Osteoblast (primary cell): ENCODE results near the gene PATE3. TPM values are rescaled to one million over a fixed set of nuclear protein-coding genes. Genes with fewer than 3 reads are reported as not detected.
A peak's percentile ranks its signal among the peaks of the same experiment; 100 is the strongest.

Source experiments
- DNase-seq: peaks from one replicate; pipeline ENCODE4 v3.0.0; 2011; ENCODE audit warnings: low spot score, mixed read lengths; ENCODE audit not compliant: insufficient read length; ENCODE audit errors: missing footprints
- H2AFZ ChIP-seq: 2 replicates; pipeline ENCODE4 v1.6.0; 2011; ENCODE audit warnings: mild to moderate bottlenecking, low read length
- H3K27ac ChIP-seq: 2 replicates; pipeline ENCODE4 v1.5.1; 2011; ENCODE audit warnings: mild to moderate bottlenecking, low read depth, low read length, moderate library complexity
- H3K27me3 ChIP-seq: 2 replicates; pipeline ENCODE4 v1.6.0; 2012; ENCODE audit warnings: mild to moderate bottlenecking, control low read depth, inconsistent platforms, low read length, moderate library complexity; ENCODE audit not compliant: insufficient read depth
- H3K36me3 ChIP-seq: 2 replicates; pipeline ENCODE4 v1.5.1; 2011; ENCODE audit warnings: mild to moderate bottlenecking, low read length, control low read depth, moderate library complexity; ENCODE audit not compliant: insufficient read depth
- H3K4me1 ChIP-seq: 2 replicates; pipeline ENCODE4 v1.5.1; 2011; ENCODE audit warnings: mild to moderate bottlenecking, low read length, control low read depth, moderate library complexity; ENCODE audit not compliant: insufficient read depth
- H3K4me2 ChIP-seq: 2 replicates; pipeline ENCODE4 v1.6.0; 2011; ENCODE audit warnings: mild to moderate bottlenecking, low read length; ENCODE audit not compliant: insufficient read depth
- H3K4me3 ChIP-seq: fragments of 200-600 bp; sonication (generic); 3 replicates; pipeline ENCODE4 v1.5.1; 2012; ENCODE audit warnings: mild to moderate bottlenecking, low read length, inconsistent platforms; ENCODE audit not compliant: insufficient read depth
- H3K79me2 ChIP-seq: 2 replicates; pipeline ENCODE4 v1.6.0; 2012; ENCODE audit warnings: mild to moderate bottlenecking, low read length, control low read depth, inconsistent platforms; ENCODE audit not compliant: insufficient read depth
- H3K9me3 ChIP-seq: 2 replicates; pipeline ENCODE4 v1.5.1; 2011; ENCODE audit warnings: low read depth, low read length, control low read depth
- H4K20me1 ChIP-seq: 2 replicates; pipeline ENCODE4 v1.6.0; 2012; ENCODE audit warnings: mild to moderate bottlenecking, low read length, control low read depth; ENCODE audit not compliant: insufficient read depth
- CTCF ChIP-seq: IDR thresholded peaks from 2 replicates; pipeline ENCODE4 v1.5.1; 2011; ENCODE audit warnings: mild to moderate bottlenecking, low read depth, low read length, moderate library complexity; ENCODE audit errors: extremely low read depth
- total RNA-seq: library from RNA; depleted of rRNA; stranded (reverse); fragments of >200 nt; gene quantifications from 2 replicates; pipeline ENCODE4 v1.2.3, GENCODE V29; 2012

The PATE3 gene
- total RNA-seq, 1 donor, result not detected

- H3K27me3 ChIP-seq, result no peaks in the 10 kb centered on the region
- H3K4me1 ChIP-seq, result peaks cover 7% of the 10 kb centered on the region
- H3K4me2 ChIP-seq, result no peak overlapping the region
- no peak for DNase-seq
- no peaks in the 10 kb centered on the region for H3K79me2 ChIP-seq
- peak overlapping the region; percentile 13 for H3K27ac ChIP-seq
- no peak for TF ChIP-seq CTCF
- H3K36me3 ChIP-seq, result no peaks in the 10 kb centered on the region
- H3K9me3 ChIP-seq, result no peaks in the 10 kb centered on the region
- no peak overlapping the region for H3K4me3 ChIP-seq
- no peaks in the 10 kb centered on the region for H4K20me1 ChIP-seq
- no peak overlapping the region for H2AFZ ChIP-seq
Measured at GRCh38 chr11:125773516-125773915, 14.4 kb upstream of the PATE3 start.

GRCh38 chr11:125777309-125777708 is 10.6 kb upstream of the PATE3 start:
- Histone ChIP-seq H3K36me3 (no peaks in the 10 kb centered on the region), H3K9me3 (no peaks in the 10 kb centered on the region), H3K4me1 (peaks cover 4% of the 10 kb centered on the region), H3K27me3 (no peaks in the 10 kb centered on the region), H3K79me2 (no peaks in the 10 kb centered on the region), H4K20me1 (no peaks in the 10 kb centered on the region), H3K4me3 (no peak overlapping the region), H2AFZ (no peak overlapping the region), H3K27ac (no peak overlapping the region), H3K4me2 (no peak overlapping the region)
- TF ChIP-seq CTCF, result no peak
- peak; percentile 6 for DNase-seq

DNA sequence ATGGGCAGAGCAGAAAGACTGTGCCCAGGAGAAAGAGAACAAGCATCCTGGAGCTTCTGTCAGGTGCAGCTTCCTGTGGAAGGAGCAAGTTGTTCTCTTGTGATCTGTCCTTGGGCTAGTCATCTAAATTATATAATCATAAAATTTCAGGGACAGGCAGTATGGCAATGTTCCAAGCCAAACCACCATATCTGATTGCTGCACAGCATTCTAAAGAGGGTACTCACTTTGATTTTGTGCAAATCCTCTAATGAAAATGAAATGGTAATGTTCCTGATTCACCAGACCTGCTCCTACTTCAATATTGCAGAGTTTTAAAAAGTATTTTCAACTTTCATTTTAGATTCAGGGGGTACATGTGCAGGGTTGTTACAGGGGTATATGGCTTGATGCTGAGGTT is 9.2 kb upstream of the PATE3 start, which contains the start of gene PATE2:
TSS of gene PATE2 (minus strand) at position 101 of the 400 bp plus-strand sequence. CDS start at position 46, 55 bp downstream.
- Histone ChIP-seq H3K79me2 (no peaks in the 10 kb centered on the region), H3K9me3 (no peaks in the 10 kb centered on the region), H3K36me3 (no peaks in the 10 kb centered on the region), H4K20me1 (no peaks in the 10 kb centered on the region), H2AFZ (no peak within 1 kb of the TSS), H3K27me3 (no peaks in the 10 kb centered on the region), H3K4me2 (no peak within 1 kb of the TSS), H3K4me3 (no peak within 1 kb of the TSS), H3K27ac (no peak within 1 kb of the TSS), H3K4me1 (no peaks in the 10 kb centered on the region)
- no peak for TF ChIP-seq CTCF
- no peak for DNase-seq

- Histone ChIP-seq H3K36me3 (no peaks in the 10 kb centered on the region), H3K4me3 (no peak overlapping the region)
- TF ChIP-seq CTCF, result no peak
Measured at GRCh38 chr11:125784678-125785077, 3.2 kb upstream of the PATE3 start.

More at GRCh38 chr11:125784678-125785077, 3.2 kb upstream of the PATE3 start:
- Histone ChIP-seq H4K20me1 (no peaks in the 10 kb centered on the region), H2AFZ (no peak overlapping the region), H3K27me3 (no peaks in the 10 kb centered on the region), H3K4me2 (no peak overlapping the region), H3K79me2 (no peaks in the 10 kb centered on the region), H3K27ac (no peak overlapping the region), H3K4me1 (no peaks in the 10 kb centered on the region), H3K9me3 (no peaks in the 10 kb centered on the region)
- no peak for DNase-seq
